ENCODE results near the gene CAPRIN2.

CAPRIN2 gene

GRCh38 chr12:30757316-30757715 is 2.6 kb upstream of the CAPRIN2 start:
- DNase-seq = no peak

- no peak for DNase-seq
Measured at GRCh38 chr12:30756074-30756473, 1.3 kb upstream of the CAPRIN2 start.

- no peak for DNase-seq
Measured at GRCh38 chr12:30755395-30755762, 628 bp upstream of the CAPRIN2 start.

GRCh38 chr12:30754383-30754749 is 385 bp downstream of the CAPRIN2 start:
- peak; percentile 75 for DNase-seq

- DNase-seq = no peak
Measured at GRCh38 chr12:30753751-30754382, 884 bp downstream of the CAPRIN2 start.

GRCh38 chr12:30753233-30753632 is 1.5 kb downstream of the CAPRIN2 start:
- peak; percentile 30 for DNase-seq

- no peak for DNase-seq
Measured at GRCh38 chr12:30752255-30752654, 2.5 kb downstream of the CAPRIN2 start.

GRCh38 chr12:30748147-30748546 is 6.6 kb downstream of the CAPRIN2 start:
- DNase-seq = no peak

GRCh38 chr12:30746190-30746589 is 8.6 kb downstream of the CAPRIN2 start:
- no peak for DNase-seq

GRCh38 chr12:30744321-30744720 is 10.4 kb downstream of the CAPRIN2 start:
- no peak for DNase-seq

GRCh38 chr12:30740274-30740673 is 14.5 kb downstream of the CAPRIN2 start:
- no peak for DNase-seq

- no peak for DNase-seq
Measured at GRCh38 chr12:30739020-30739419, 15.7 kb downstream of the CAPRIN2 start.

- no peak for DNase-seq
Measured at GRCh38 chr12:30732954-30733637, 21.7 kb downstream of the CAPRIN2 start.

- no peak for DNase-seq
Measured at GRCh38 chr12:30730011-30730410, 24.7 kb downstream of the CAPRIN2 start.

GRCh38 chr12:30729547-30729946 is 25.2 kb downstream of the CAPRIN2 start:
- DNase-seq = no peak

GRCh38 chr12:30726647-30727046 is 28.1 kb downstream of the CAPRIN2 start:
- no peak for DNase-seq

- DNase-seq = no peak
Measured at GRCh38 chr12:30725739-30726138, 29.0 kb downstream of the CAPRIN2 start.

GRCh38 chr12:30719060-30719459 is 35.7 kb downstream of the CAPRIN2 start:
- DNase-seq = no peak

- DNase-seq = no peak
Measured at GRCh38 chr12:30707613-30708342, 47.0 kb downstream of the CAPRIN2 start.

GRCh38 chr12:30706476-30706875 is 48.3 kb downstream of the CAPRIN2 start:
- DNase-seq = no peak

- no peak for DNase-seq
Measured at GRCh38 chr12:30701056-30701455, 53.7 kb downstream of the CAPRIN2 start.

- no peak for DNase-seq
Measured at GRCh38 chr12:30700216-30700900, 54.4 kb downstream of the CAPRIN2 start.

GRCh38 chr12:30698346-30698745 is 56.4 kb downstream of the CAPRIN2 start:
- no peak for DNase-seq

- DNase-seq = no peak
Measured at GRCh38 chr12:30696943-30697342, 57.8 kb downstream of the CAPRIN2 start.

Data from NK-92 treated with Interleukin-12 subunit alpha and Interleukin-12 subunit beta, amount 100 ng/mL, for 24 hours (cell line).